Urothelium cell line (cell line): ENCODE results near the gene DUS2.
"Not testable (repeated sequence)": the region's sequence is repeated elsewhere in the genome, so short reads cannot be mapped to it uniquely, and the experiment has no call there.

ENCODE experiments used
- DNase-seq: peaks from one replicate; pipeline ENCODE4 v3.0.0; 2011; ENCODE audit warnings: low spot score, mixed read lengths
- FAIRE-seq: peaks from 2 replicates; lab custom pipeline; 2011; peaks lifted over from hg19 to GRCh38; lab: Jason Lieb, UNC

Gene DUS2

GRCh38 chr16:67998231-67998778, 24.8 kb upstream of the DUS2 start:
- not testable (repeated sequence) for DNase-seq, FAIRE-seq

- not testable (repeated sequence) for FAIRE-seq, DNase-seq
Measured at GRCh38 chr16:67998779-67999688, 24.1 kb upstream of the DUS2 start, which contains the start of gene DPEP2. TSS of gene DPEP2 (minus strand) at chr16:67999484. CDS start at chr16:67993212, 6,272 bp downstream.

GRCh38 chr16:67999985-68000384, 23.1 kb upstream of the DUS2 start:
- DNase-seq = no peak

GRCh38 chr16:68000450-68000849, 22.6 kb upstream of the DUS2 start:
- DNase-seq (no peak), FAIRE-seq (no peak)

More at GRCh38 chr16:67999985-68000384, 23.1 kb upstream of the DUS2 start:
- FAIRE-seq = no peak

- no peak for FAIRE-seq
Measured at GRCh38 chr16:68003031-68003430, 20.1 kb upstream of the DUS2 start.

GRCh38 chr16:68005211-68005610, 17.9 kb upstream of the DUS2 start:
- no peak for DNase-seq
- no peak for FAIRE-seq

More at GRCh38 chr16:68003031-68003430, 20.1 kb upstream of the DUS2 start:
- no peak for DNase-seq

GRCh38 chr16:68005786-68006286, 17.2 kb upstream of the DUS2 start:
- DNase-seq (no peak), FAIRE-seq (no peak)

- FAIRE-seq (no peak), DNase-seq (no peak)
Measured at GRCh38 chr16:68009157-68009735, 13.8 kb upstream of the DUS2 start.

- not testable (repeated sequence) for FAIRE-seq, DNase-seq
Measured at GRCh38 chr16:68009872-68010271, 13.2 kb upstream of the DUS2 start.

- DNase-seq = no peak
Measured at GRCh38 chr16:68013440-68013839, 9.6 kb upstream of the DUS2 start.

GRCh38 chr16:68015681-68016080, 7.4 kb upstream of the DUS2 start, which contains the start of gene DPEP2NB:
TSS of gene DPEP2NB (minus strand) at chr16:68015911. CDS start at chr16:68015770, 141 bp downstream.
- no peak for FAIRE-seq
- DNase-seq = no peak

More at GRCh38 chr16:68013440-68013839, 9.6 kb upstream of the DUS2 start:
- no peak for FAIRE-seq

- DNase-seq (no peak), FAIRE-seq (no peak)
Measured at GRCh38 chr16:68019167-68019680, 3.9 kb upstream of the DUS2 start.

GRCh38 chr16:68021490-68021889, 1.6 kb upstream of the DUS2 start:
- DNase-seq = no peak
- no peak for FAIRE-seq

- FAIRE-seq (no peak), DNase-seq (no peak)
Measured at GRCh38 chr16:68022278-68022727, 781 bp upstream of the DUS2 start.

- no peak for DNase-seq
- no peak for FAIRE-seq
Measured at GRCh38 chr16:68028996-68029395, 5.9 kb downstream of the DUS2 start.

- not testable (repeated sequence) for FAIRE-seq, DNase-seq
Measured at GRCh38 chr16:68030108-68030507, 7.0 kb downstream of the DUS2 start.

GRCh38 chr16:68031951-68032350, 8.9 kb downstream of the DUS2 start:
- FAIRE-seq (no peak), DNase-seq (no peak)

GRCh38 chr16:68033101-68033500, 10.0 kb downstream of the DUS2 start:
- FAIRE-seq (no peak), DNase-seq (no peak)

GRCh38 chr16:68035227-68035626, 12.1 kb downstream of the DUS2 start:
- FAIRE-seq = no peak

GRCh38 chr16:68037841-68038597, 14.9 kb downstream of the DUS2 start:
- DNase-seq (no peak), FAIRE-seq (no peak)

More at GRCh38 chr16:68035227-68035626, 12.1 kb downstream of the DUS2 start:
- no peak for DNase-seq
